CD4-positive, alpha-beta T cell treated with Interferon gamma for 1 hour (primary cell): ENCODE data around the gene CDYL2.

ENCODE experiments used
- DNase-seq: peaks from one replicate; pipeline ENCODE4 v3.0.0-alpha.2; 2020

The CDYL2 gene

DNA sequence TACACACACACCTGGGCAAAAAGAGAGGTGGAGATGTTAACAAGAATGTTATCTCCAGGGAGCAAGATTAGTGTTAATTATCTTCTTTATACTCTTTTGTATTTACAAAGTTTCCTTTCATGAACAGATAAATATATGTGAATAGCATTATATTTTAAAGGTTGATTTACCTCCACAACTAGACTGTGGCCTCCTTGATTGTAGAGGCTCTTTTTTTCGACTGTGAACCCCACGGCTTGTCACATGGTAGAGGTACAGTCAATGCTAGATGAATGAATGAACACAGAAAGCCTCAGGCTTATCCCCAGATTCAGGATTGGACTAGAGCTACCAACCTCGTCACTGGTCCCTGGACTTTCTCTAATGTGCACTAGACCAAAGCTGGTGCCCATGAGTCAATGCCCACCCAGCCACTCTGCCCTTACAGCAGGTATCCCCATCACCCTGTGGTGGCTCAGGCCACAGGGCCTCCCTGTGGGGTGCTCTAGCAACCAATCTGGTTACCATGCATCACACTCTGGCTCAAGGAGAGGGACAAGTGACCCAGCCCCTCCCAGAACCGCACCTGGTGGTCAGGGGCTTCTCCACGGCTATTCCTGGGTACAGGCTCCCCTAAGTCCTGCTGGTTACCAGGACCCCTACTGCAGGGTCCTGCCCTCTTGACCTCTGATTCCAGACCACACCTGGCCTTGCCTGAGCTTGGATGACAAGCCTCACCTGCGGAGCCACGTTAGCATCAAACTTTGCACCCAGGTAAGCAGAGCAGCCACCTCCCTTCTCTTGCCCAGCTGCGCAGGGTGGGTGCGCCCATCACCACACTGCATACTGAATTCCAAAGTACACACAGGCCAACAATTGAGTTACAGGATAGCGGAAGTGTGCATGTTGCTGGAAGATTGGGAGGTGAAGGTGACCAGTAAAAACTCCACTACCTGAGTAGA lies 101.0 kb downstream of the CDYL2 start:
- no peak for DNase-seq

GRCh38 chr16:80702696-80703095 lies 101.7 kb downstream of the CDYL2 start:
- no peak for DNase-seq

GRCh38 chr16:80700558-80700957 lies 103.8 kb downstream of the CDYL2 start:
- no peak for DNase-seq

DNA sequence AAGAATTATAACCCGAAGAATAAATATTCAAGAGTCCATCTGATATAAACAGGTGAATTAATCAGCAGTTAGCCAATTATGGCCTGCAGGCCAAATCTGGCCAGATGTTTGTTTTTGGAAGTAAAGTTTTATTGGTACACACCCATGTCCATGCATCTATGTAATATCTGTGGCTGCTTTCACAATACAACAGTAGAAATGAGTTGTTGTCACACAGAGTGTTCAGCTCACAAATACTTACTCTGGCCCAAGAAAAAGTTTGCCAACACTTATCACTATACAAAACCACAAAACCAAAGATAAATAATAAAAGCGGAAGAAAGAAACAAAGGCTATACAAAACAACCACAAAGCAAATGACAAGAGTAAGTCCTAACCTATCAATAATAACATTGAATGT lies 109.4 kb downstream of the CDYL2 start:
- no peak for DNase-seq

DNA sequence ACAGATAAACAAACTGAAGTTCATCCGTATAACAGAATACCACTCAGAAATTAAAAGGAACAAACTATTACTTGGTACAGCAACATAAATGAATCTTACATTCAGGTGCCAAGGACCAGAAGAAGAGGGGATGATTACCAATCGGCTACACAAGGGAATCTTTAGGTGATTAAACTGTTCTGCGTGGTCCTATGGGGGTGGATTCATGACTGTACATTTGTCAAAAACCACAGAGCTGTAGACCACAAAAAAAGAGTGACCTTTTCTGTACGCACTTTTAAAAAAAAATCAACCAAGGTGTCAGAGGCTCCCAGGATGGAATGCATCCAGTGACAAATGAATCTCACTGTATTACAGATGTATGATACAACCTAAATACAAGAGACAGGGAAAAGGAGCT lies 110.8 kb downstream of the CDYL2 start:
- DNase-seq, result no peak

DNA sequence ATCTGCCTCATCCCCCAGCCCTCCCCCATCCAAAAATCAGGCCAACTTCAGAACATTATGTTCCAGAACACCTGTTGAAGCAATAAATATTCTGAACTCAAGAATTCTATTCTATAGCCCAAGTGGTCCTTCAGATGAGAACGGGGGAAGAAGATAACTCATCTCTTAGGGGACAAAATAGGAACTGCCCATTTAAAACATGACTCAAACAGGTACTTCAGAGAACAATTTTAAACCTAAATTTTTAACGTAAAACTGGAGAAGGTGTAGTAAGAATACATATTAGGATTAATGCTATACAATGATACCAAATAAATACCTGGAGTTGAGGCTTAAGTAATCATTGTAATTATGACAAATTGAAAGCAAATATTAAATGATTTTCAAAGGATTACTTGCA lies 112.1 kb downstream of the CDYL2 start:
- DNase-seq, result no peak

- DNase-seq, result no peak
Measured at GRCh38 chr16:80691111-80691741, 113.2 kb downstream of the CDYL2 start.

GRCh38 chr16:80689487-80689886 lies 114.9 kb downstream of the CDYL2 start:
- no peak for DNase-seq

- DNase-seq, result no peak
Measured at GRCh38 chr16:80687606-80688005, 116.8 kb downstream of the CDYL2 start.

GRCh38 chr16:80684906-80685305 lies 119.5 kb downstream of the CDYL2 start:
- DNase-seq, result no peak

- no peak for DNase-seq
Measured at GRCh38 chr16:80684136-80684765, 120.1 kb downstream of the CDYL2 start.

- no peak for DNase-seq
Measured at GRCh38 chr16:80683646-80684045, 120.8 kb downstream of the CDYL2 start.

DNA sequence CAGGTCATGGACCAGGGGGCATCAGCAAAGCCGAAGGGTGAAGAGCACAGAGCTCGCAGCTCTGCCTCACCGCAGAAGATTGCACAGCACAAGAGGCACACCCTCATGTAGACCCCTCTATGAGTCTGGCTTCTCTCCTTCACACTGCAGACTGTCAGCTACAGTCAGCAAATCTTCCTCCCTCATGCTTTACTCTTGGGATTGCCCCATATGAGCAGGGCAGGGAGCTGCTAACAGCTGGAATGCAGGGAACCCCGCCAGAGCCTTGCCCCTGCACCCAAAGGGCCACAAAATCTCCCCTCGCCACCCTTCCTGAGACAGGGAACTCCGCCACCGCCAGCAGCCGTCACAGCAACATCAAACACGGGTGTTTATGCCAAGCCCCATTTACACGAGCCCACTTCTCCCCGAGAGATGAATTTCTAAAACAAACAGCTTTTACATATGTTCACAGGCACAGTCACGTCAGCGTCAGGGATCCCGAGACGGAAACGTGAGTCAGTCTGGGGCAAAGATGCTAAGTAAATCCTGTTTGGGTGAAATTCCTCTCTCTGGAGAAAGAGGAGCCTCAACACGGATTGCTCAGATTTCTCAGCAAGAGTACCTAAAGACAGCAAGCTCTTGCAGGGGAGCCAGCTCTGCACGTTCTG lies 121.9 kb downstream of the CDYL2 start:
- no peak for DNase-seq

- no peak for DNase-seq
Measured at GRCh38 chr16:80681436-80681835, 123.0 kb downstream of the CDYL2 start.

DNA sequence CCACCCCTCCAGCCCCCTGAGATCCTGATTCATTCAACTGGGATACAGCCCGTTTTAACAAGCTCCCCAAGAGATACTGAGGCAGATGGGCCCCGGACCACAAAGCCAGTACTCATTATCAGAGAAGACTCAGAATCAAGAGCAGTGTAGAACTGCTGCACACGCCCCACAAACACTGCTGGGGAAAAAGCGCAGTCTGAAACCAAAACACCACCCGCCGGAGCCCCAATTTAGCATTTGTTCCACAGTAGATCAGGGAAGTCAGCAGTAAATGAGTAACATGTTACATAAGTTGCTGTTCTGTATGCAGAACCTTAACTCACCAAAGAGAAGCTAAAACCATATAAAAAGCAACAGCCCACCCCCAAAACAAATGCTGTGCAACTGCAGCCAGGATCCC lies 123.6 kb downstream of the CDYL2 start:
- no peak for DNase-seq

GRCh38 chr16:80680046-80680445 lies 124.4 kb downstream of the CDYL2 start:
- no peak for DNase-seq

GRCh38 chr16:80674884-80675283 lies 129.5 kb downstream of the CDYL2 start:
- no peak for DNase-seq

DNA sequence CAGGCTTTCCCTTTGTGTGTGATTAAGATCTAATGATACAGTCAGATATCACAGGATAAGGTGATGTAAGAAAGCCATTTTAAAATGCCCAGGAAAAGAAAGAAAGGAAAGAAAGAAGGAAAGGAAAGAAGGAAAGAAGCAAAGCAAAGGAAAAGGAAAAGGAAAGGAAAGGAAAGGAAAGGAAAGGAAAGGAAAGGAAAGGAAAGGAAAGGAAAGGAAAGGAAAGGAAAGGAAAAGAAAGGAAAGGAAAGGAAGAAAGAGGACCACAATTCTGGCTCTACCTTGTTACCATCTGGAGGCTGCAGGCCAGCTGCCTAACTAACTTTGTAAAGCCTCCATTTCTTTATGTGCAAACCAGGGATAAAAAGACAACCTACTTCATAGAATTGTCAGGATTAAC lies 132.0 kb downstream of the CDYL2 start:
- no peak for DNase-seq

- no peak for DNase-seq
Measured at GRCh38 chr16:80671281-80671849, 133.0 kb downstream of the CDYL2 start.

GRCh38 chr16:80670170-80670865 lies 134.1 kb downstream of the CDYL2 start:
- peak; percentile 42 for DNase-seq

DNA sequence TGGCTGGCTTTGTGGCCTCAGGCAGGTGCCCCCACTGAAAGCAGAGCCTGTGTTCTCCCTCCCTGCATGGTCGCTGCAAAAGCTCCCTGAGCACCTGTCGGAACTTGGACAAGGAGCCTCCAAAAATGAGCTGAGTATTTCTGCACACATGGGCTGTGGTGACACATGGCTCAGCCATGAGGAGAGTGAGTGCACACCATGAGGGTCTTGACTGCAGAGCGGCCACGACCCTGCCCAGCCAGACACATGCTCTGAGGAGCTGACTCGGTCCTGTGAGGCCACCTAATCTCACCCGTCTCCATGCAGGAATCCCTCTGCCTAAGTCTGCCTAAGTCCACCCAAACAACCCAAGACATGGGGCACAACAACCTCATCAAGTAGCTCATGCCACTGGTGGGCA lies 134.7 kb downstream of the CDYL2 start:
- DNase-seq, result no peak

- DNase-seq, result no peak
Measured at GRCh38 chr16:80667925-80668324, 136.5 kb downstream of the CDYL2 start.

DNA sequence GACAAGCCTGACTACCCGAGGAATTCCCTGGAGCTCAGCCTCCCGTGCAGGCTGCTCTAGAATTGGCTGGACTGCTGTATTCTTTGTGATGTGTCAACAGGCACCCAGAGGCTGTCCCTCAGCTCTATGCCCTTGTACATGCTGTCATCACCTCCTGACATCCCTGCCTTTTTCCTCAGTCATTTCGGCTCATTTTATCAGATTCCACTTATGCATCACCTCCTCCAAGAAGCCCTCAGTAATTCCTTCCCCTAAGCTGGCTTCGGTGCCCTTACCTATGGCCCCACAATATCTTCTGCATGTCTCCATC lies 137.2 kb downstream of the CDYL2 start:
- no peak for DNase-seq
